Right lobe of liver (tissue), 6 donors: ENCODE results near the gene SNX3. TPM values are rescaled to one million over a fixed set of nuclear protein-coding genes. Genes with fewer than 3 reads are reported as not detected.
"Not testable (repeated sequence)": the region's sequence is repeated elsewhere in the genome, so short reads cannot be mapped to it uniquely, and the experiment has no call there.

Experiments used
- ATAC-seq, 4 donors: fragments of 200-7000 bp; cut with Tn5 transposase; one replicate each; pipeline ENCODE4 v1.9.1; 2020; ENCODE audit warnings: mild to moderate bottlenecking in 4 of 4, moderate library complexity in 4 of 4
- DNase-seq, 3 donors: peaks; one replicate each; pipeline ENCODE4 v3.0.0-alpha.2; 2020
- H3K27ac ChIP-seq, 3 donors: fragments of 200-600 bp; one replicate each; pipeline ENCODE4 v1.8.0; 2022
- H3K27me3 ChIP-seq, 2 donors: fragments of 200-600 bp; one replicate each; pipeline ENCODE4 v1.8.0; 2022
- H3K36me3 ChIP-seq, 4 donors: fragments of 200-600 bp; sonication (generic) in 1 of 4; one replicate each; pipeline versions ENCODE4 v1.5.1 to v1.8.0; 2017 to 2022; ENCODE audit warnings: control low read depth in 1 of 4
- H3K4me1 ChIP-seq, 4 donors: fragments of 200-600 bp; sonication (generic) in 1 of 4; one replicate each; pipeline versions ENCODE4 v1.5.1 to v1.8.0; 2017 to 2022; ENCODE audit warnings: control low read depth in 1 of 4
- H3K4me3 ChIP-seq, 3 donors: fragments of 200-600 bp; one replicate each; pipeline ENCODE4 v1.8.0; 2022
- H3K9me3 ChIP-seq, 4 donors: fragments of 200-600 bp; sonication (generic) in 1 of 4; one replicate each; pipeline versions ENCODE4 v1.5.1 to v1.8.0; 2017 to 2022; ENCODE audit warnings: control low read depth in 1 of 4
- POLR2A ChIP-seq: fragments of 450-650 bp; IDR thresholded peaks from one replicate; pipeline ENCODE4 v1.6.1; 2017; ENCODE audit warnings: antibody characterized with exemption, mild to moderate bottlenecking
- WGBS: methylation state at CpG from one replicate; pipeline ENCODE4 v1.1.6; 2018; ENCODE audit warnings: low coverage, low lambda C conversion rate; ENCODE audit not compliant: insufficient coverage; ENCODE audit errors: missing lambda C conversion rate; 5-methylcytosine and 5-hydroxymethylcytosine counted together
- intact Hi-C, 2 donors: fragments of 100-400 bp; cut with DNase I; formaldehyde crosslinking; loops; one replicate each; pipeline versions ENCODE4 v1.11.2 to v1.14.1; 2022
- total RNA-seq, 6 experiments: library from RNA; depleted of rRNA in 2 of 6; stranded (reverse); fragments of >200 nt in 2 of 6; fragmentation: NEBNext Ultra II Directional in 3 of 6; extraction: Animal tissue kit (Norgen Biotek cat#: 25700) in 3 of 6; gene quantifications; one replicate each; pipeline versions ENCODE4 v1.1.0 to v1.2.4, GENCODE V29; 2016 to 2023
- TF ChIP-seq, protein P1 (sequence below), 4 donors: fragments of 200-600 bp in 3 of 4; fragments of 450-650 bp in 1 of 4; IDR thresholded peaks; one replicate each; pipeline versions ENCODE4 v1.5.1 to v1.8.0; 2016 to 2022; ENCODE audit warnings: antibody characterized with exemption in 4 of 4, mild to moderate bottlenecking in 2 of 4
- donor health status: DM: no; HTN: yes; CAD: no.
- donor health status: DM: no; HTN: no; CAD: no.
- donor health status: DM: no; HTN: no; CAD: no.
- donor health status: DM: no; HTN: yes; CAD: no.
- donor health status: DM: no; HTN: yes; CAD: no.

SNX3 gene
- total RNA-seq, 6 experiments from 2014 or later = 76.8 to 191 (median 111) TPM

DNA sequence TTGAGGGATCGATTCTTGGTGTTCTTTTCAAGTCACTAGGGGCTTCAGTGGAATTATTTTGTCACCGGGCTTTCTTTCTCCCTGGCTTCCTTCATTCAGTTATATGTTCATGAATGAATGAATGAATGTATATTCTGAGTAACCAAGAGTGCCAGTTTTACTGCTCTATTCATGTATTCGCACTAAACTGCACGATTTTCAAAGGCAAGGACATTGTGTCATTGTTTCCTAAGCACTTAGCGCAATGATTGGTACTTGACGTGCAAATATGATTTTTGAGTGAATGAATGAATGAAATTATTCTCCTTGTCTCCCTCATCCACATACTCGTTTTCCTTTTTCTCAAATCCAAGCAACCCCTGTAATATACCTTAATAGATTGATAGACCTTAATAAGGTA lies 34.8 kb upstream of the SNX3 start:
- Histone ChIP-seq H3K27ac (peak overlapping the region; percentile 95 to 98 (median 96)), H3K4me1 (peaks cover 0 to 10% (median 0%) of the 10 kb centered on the region in 4 donors), H3K9me3 (no peaks in the 10 kb centered on the region), H3K27me3 (no peaks in the 10 kb centered on the region), H3K36me3 (no peaks in the 10 kb centered on the region), H3K4me3 (peak overlapping the region; percentile 65 to 71 (median 70))
- 36% methylated on average over 7 of the region's 7 CpGs for WGBS
- DNase-seq = no peak
- ATAC-seq = no peak
- TF ChIP-seq POLR2A = no peak
- TF ChIP-seq, protein P1, sequence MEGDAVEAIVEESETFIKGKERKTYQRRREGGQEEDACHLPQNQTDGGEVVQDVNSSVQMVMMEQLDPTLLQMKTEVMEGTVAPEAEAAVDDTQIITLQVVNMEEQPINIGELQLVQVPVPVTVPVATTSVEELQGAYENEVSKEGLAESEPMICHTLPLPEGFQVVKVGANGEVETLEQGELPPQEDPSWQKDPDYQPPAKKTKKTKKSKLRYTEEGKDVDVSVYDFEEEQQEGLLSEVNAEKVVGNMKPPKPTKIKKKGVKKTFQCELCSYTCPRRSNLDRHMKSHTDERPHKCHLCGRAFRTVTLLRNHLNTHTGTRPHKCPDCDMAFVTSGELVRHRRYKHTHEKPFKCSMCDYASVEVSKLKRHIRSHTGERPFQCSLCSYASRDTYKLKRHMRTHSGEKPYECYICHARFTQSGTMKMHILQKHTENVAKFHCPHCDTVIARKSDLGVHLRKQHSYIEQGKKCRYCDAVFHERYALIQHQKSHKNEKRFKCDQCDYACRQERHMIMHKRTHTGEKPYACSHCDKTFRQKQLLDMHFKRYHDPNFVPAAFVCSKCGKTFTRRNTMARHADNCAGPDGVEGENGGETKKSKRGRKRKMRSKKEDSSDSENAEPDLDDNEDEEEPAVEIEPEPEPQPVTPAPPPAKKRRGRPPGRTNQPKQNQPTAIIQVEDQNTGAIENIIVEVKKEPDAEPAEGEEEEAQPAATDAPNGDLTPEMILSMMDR (IDR thresholded peaks at IDR 0.05) = no peak
- intact Hi-C loops = no loop called here

GRCh38 chr6:108294727-108295625 lies 34.1 kb upstream of the SNX3 start, which contains the start of gene AFG1L:
TSS of gene AFG1L (plus strand) at chr6:108295054. CDS start at chr6:108295080, 26 bp downstream.
- intact Hi-C loops = no loop called here

DNA sequence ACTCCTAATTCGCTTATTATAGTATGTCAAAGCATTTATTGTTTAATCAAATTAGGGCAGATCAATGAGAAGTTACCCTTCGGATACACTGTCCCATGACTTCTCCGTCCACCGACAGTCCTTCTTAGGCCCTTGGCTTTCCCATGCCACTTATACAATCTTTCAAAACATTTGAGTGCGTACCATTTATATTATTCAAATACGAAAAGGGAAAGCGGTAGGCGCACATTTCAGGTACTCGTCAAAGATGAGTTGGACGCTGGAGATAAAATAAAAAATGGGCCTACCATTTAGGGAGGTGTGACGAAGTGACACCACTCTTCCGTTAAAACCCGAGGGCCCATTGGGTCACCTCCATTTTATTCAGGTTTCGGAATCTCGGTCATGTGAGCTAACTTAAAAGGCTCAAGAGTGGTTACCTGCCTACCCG lies 33.5 kb upstream of the SNX3 start:
- TF ChIP-seq, protein P1 (IDR thresholded peaks at IDR 0.05) = no peak
- no peak for TF ChIP-seq POLR2A
- Histone ChIP-seq H3K4me3 (peak overlapping the region; percentile 65 to 71 (median 70)), H3K27ac (peak overlapping the region; percentile 95 to 98 (median 96)), H3K36me3 (no peaks in the 10 kb centered on the region), H3K9me3 (no peaks in the 10 kb centered on the region), H3K4me1 (peaks cover 0 to 10% (median 0%) of the 10 kb centered on the region in 4 donors), H3K27me3 (no peaks in the 10 kb centered on the region)
- intact Hi-C loops = no loop called here
- 27% methylated on average over 13 of the region's 16 CpGs for WGBS
- no peak for DNase-seq
- peak in 1 of 4 donors; percentile 48 for ATAC-seq

More at GRCh38 chr6:108294727-108295625, 34.1 kb upstream of the SNX3 start, which contains the start of gene AFG1L:
- DNase-seq (peak; percentile 96 to 98 (median 98)), ATAC-seq (peak; percentile 98 to 100 (median 98))
- Histone ChIP-seq H3K9me3 (no peaks in the 10 kb centered on the region), H3K36me3 (no peaks in the 10 kb centered on the region), H3K4me3 (peak within 1 kb of the TSS; percentile 65 to 71 (median 70)), H3K4me1 (peaks cover 0 to 10% (median 0%) of the 10 kb centered on the region in 4 donors), H3K27ac (peak within 1 kb of the TSS; percentile 95 to 98 (median 96)), H3K27me3 (no peaks in the 10 kb centered on the region)
- WGBS = 0% methylated on average over 19 of the region's 46 CpGs
- TF ChIP-seq POLR2A = peak; percentile 57
- TF ChIP-seq, protein P1 (IDR thresholded peaks at IDR 0.05) = no peak

GRCh38 chr6:108293527-108294296 lies 32.9 kb upstream of the SNX3 start:
- H3K27ac ChIP-seq = peak overlapping the region in 2 of 3 donors; percentile 95 to 96
- 91% methylated on average over 19 of the region's 19 CpGs for WGBS
- TF ChIP-seq, protein P1 (IDR thresholded peaks at IDR 0.05) = no peak
- TF ChIP-seq POLR2A = no peak
- peak overlapping the region; percentile 65 to 71 (median 70) for H3K4me3 ChIP-seq
- DNase-seq (peak in 1 of 3 donors; percentile 20), ATAC-seq (no peak)
- H3K9me3 ChIP-seq = no peaks in the 10 kb centered on the region
- no peaks in the 10 kb centered on the region for H3K36me3 ChIP-seq
- H3K4me1 ChIP-seq = peaks cover 0 to 10% (median 0%) of the 10 kb centered on the region in 4 donors
- no peaks in the 10 kb centered on the region for H3K27me3 ChIP-seq
- intact Hi-C loops = no loop called here

- DNase-seq, H3K4me3 ChIP-seq, H3K36me3 ChIP-seq, H3K27ac ChIP-seq, H3K9me3 ChIP-seq, H3K4me1 ChIP-seq, ATAC-seq, intact Hi-C loops, H3K27me3 ChIP-seq: not testable (repeated sequence)
- WGBS = 73% methylated on average over 3 of the region's 3 CpGs
Measured at GRCh38 chr6:108292561-108292960, 31.7 kb upstream of the SNX3 start.
